GM12891 (cell line): Measurements from ENCODE around the gene PPIP5K2.
"Not testable (repeated sequence)": the region's sequence is repeated elsewhere in the genome, so short reads cannot be mapped to it uniquely, and the experiment has no call there.

Experiments used
- DNase-seq: peaks from one replicate; pipeline ENCODE4 v3.0.0; 2011; ENCODE audit warnings: low spot score; ENCODE audit not compliant: insufficient read length
- FAIRE-seq: peaks from 2 replicates; lab custom pipeline; 2011; peaks lifted over from hg19 to GRCh38; lab: Jason Lieb, UNC
- PAX5 ChIP-seq: IDR thresholded peaks from 2 replicates; pipeline ENCODE4 v1.6.1; 2011; ENCODE audit warnings: low read length, moderate library complexity, mild to moderate bottlenecking; ENCODE audit not compliant: insufficient read depth, severe bottlenecking
- POLR2A ChIP-seq: IDR thresholded peaks from 2 replicates; pipeline ENCODE4 v1.6.1; 2011; ENCODE audit warnings: low read depth, low read length, control low read depth
- POLR2AphosphoS5 ChIP-seq: IDR thresholded peaks from 2 replicates; pipeline ENCODE4 v1.6.1; 2011; ENCODE audit warnings: low read depth, low read length, control low read depth
- POU2F2 ChIP-seq: IDR thresholded peaks from 2 replicates; pipeline ENCODE4 v1.6.1; 2011; ENCODE audit warnings: low read depth, mild to moderate bottlenecking, control low read depth, low read length, moderate library complexity
- SPI1 ChIP-seq: IDR thresholded peaks from 2 replicates; pipeline ENCODE4 v1.6.1; 2011; ENCODE audit warnings: low read depth, low read length, control low read depth
- TAF1 ChIP-seq: IDR thresholded peaks from 2 replicates; pipeline ENCODE4 v1.6.1; 2011; ENCODE audit warnings: low read depth, low read length, control low read depth

PPIP5K2 gene

DNA sequence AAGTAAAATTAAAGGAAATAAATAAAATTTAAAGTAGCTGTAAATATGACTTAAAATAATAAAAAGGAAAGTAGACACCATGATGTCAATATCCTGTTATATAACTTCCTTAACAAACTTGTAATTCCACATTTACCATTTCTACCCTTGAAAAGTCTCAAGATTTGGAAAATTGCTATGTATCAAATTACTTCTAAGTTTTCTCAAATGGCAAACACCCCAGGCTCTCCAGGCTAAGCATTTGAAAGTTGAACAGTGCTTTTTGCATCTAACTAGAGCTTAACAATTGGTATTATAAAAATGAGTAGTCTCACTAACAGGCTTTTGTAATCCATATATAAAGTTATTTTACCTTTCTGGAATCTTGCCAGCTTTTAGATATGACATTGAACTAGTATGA lies 97.0 kb downstream of the PPIP5K2 start:
- FAIRE-seq (no peak), DNase-seq (no peak)
- TF ChIP-seq POLR2A (no peak), SPI1 (no peak), POU2F2 (no peak), TAF1 (no peak), POLR2AphosphoS5 (no peak), PAX5 (no peak)

DNA sequence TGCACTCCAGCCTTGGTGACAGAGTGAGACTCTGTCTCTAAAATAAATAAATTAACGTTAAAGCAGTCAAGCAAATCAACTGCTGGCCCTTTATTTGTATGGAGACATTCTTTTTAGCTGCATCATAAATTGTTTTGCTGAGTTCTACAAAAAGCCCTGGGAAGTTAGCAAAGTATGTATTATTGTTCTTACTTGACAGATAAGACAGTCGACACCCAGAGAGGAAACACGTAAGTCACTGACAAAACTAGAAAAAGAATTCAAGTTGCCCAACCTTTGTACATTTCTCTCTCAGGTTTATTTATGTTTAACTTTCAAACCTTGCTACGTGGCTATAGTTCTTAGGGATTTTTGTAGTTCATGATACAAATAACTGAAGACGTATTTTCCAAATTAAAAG lies 98.1 kb downstream of the PPIP5K2 start:
- TF ChIP-seq SPI1 (no peak), POU2F2 (no peak), POLR2AphosphoS5 (no peak), POLR2A (no peak), PAX5 (no peak), TAF1 (no peak)
- DNase-seq (no peak), FAIRE-seq (no peak)

DNA sequence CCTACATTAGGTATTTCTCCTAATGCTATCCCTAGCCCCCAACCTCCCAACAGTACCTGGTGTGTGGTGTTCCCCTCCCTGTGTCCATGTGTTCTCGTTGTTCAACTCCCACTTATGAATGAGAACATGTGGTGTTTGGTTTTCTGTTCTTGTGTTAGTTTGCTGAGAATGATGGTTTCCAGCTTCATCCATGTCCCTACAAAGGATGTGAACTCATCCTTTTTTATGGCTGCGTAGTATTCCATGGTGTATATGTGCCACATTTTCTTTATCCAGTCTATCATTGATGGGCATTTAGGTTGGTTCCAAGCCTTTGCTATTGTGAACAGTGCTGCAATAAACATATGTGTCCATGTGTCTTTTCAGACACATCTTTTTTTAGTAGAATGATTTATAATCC lies 99.0 kb downstream of the PPIP5K2 start:
- not testable (repeated sequence) for DNase-seq, FAIRE-seq

- no peak for FAIRE-seq
- no peak for TF ChIP-seq POLR2AphosphoS5
- TF ChIP-seq POU2F2 = no peak
- TF ChIP-seq PAX5 = no peak
- no peak for TF ChIP-seq SPI1
- no peak for TF ChIP-seq POLR2A
- no peak for TF ChIP-seq TAF1
- no peak for DNase-seq
Observed at GRCh38 chr5:103223031-103223955, 103.2 kb downstream of the PPIP5K2 start.

DNA sequence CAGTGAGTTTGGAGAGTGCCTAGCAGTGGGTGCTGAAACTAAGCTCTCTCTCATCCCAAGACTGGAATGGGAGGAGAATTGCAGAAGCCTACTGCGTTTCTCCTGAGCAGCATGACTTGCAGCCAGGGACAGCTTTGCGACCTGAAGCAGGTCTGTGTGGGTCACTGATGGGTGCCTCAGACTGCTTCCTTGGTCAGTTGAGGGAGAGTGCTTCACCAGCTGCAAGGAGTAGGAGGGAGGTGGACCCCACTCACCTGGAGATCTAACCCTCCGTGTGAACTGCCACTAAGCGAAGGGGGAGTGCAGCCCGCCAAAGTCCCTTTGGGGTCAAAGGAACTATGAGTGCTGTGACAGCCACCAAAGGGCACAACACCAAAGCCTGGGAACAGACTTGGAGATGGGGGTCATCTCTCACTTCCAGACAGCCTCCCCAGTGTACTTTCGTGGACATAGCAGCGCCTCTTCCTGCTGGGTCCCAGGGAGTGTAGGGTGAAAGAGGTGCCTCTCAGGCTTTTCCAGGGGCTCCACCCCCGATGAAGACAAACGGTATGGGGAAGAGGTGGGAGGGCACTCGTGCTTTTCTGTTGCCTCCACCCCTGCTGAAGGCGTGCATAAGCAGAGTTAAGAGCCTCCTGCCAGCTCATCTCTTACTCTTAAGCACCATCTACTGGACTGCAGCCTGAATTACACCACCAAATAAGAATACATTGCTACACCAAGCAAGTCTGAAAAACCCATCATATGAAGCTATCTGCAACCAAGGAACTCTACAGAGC lies 104.2 kb downstream of the PPIP5K2 start:
- peak; percentile 82 for FAIRE-seq
- TF ChIP-seq PAX5 (no peak), POU2F2 (no peak), POLR2A (no peak), POLR2AphosphoS5 (no peak), SPI1 (no peak), TAF1 (no peak)
- no peak for DNase-seq

DNA sequence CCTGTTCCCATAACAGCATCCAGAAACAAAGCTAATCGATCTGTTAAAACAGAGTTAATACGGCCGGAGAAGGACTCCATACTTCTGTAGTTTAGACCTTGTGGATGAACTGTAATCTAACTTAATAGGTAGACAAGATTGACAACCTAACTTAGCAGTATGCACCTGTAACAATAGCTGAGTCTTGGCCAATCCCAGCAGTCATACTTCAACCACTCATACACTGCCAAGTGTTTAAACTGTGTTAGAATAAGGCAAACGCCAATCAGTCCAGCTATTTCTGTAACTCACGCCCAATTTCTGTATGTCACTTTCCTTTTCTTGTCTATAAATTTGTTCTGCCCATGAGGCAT lies 104.8 kb downstream of the PPIP5K2 start:
- FAIRE-seq (no peak), DNase-seq (no peak)
- TF ChIP-seq POLR2A = no peak
- TF ChIP-seq POU2F2 = no peak
- TF ChIP-seq TAF1 = no peak

DNA sequence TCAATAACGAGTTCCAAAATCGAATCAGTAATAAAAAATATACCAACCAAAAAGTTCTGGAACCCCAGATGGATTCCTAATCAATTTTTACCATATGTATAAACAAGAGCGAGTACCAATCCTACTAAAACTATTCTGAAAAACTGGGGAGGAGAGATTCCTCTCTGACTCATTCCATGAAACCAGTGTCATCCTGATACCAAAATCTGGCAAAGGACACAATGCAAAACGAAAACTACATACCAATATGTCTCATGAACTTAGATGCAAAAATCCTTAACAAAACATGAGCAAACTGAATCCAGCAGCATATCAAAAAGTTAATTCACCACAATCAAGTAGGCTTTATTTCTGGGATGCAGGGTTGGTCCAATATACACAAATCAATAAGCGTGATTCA lies 108.0 kb downstream of the PPIP5K2 start:
- DNase-seq (no peak), FAIRE-seq (no peak)
- no peak for TF ChIP-seq SPI1
- no peak for TF ChIP-seq POU2F2
- no peak for TF ChIP-seq POLR2AphosphoS5
- no peak for TF ChIP-seq POLR2A
- no peak for TF ChIP-seq TAF1
- TF ChIP-seq PAX5 = no peak

- no peak for TF ChIP-seq TAF1
- TF ChIP-seq SPI1 = peak; percentile 86
- TF ChIP-seq POU2F2 = no peak
- no peak for TF ChIP-seq PAX5
- TF ChIP-seq POLR2AphosphoS5 = no peak
- FAIRE-seq (no peak), DNase-seq (no peak)
Observed at GRCh38 chr5:103228588-103228987, 108.5 kb downstream of the PPIP5K2 start.

DNA sequence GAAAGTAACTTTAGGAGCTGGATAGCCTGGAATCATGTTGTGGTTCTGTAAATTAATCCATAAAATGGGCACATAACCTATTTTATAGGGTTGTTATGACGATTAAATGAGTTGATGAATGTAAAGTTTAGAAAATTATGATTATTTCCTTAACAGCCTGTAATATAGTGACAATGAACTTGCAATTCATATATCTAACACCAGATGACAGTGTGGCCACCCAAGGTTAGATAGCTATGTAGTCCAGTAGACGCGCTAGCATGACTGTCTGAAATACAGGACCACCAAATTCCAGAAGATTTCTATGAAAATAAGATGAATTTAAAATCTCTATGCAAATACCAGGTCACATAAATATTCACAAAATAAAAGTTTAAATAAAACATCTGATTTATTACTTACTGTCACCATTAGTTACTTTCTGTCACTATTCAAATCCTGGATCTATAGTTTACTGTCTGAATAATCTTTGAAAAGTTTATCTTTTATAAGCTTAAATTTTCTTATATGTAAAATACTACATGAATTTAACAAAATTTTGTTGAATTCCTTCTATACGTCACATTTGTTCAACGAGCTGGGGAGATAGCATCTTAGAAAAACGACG lies 112.4 kb downstream of the PPIP5K2 start:
- no peak for DNase-seq
- TF ChIP-seq PAX5 = no peak
- no peak for TF ChIP-seq TAF1
- no peak for TF ChIP-seq POLR2A
- no peak for TF ChIP-seq POLR2AphosphoS5
- no peak for TF ChIP-seq POU2F2
- TF ChIP-seq SPI1 = no peak
- no peak for FAIRE-seq
